Lung (tissue), 12 donors: ENCODE data around the gene GGPS1. TPM values are rescaled to one million over a fixed set of nuclear protein-coding genes. Genes with fewer than 3 reads are reported as not detected.
"Not testable (repeated sequence)": the region's sequence is repeated elsewhere in the genome, so short reads cannot be mapped to it uniquely, and the experiment has no call there.

Experiments
- ATAC-seq: fragments of 200-7000 bp; cut with Tn5 transposase; one replicate; pipeline ENCODE4 v1.9.1; 2020; ENCODE audit warnings: moderate number of reproducible peaks; ENCODE audit not compliant: insufficient read depth, low FRiP score
- DNase-seq, 3 donors: peaks; one replicate each; pipeline ENCODE4 v3.0.0-alpha.2; 2013 to 2017
- H3K27ac ChIP-seq, 2 donors: one replicate each; pipeline ENCODE4 v1.5.1; 2013; ENCODE audit warnings: mild to moderate bottlenecking in 2 of 2, moderate library complexity in 2 of 2, control low read depth in 1 of 2, inconsistent platforms in 1 of 2, low read depth in 1 of 2, low read length in 1 of 2
- H3K27me3 ChIP-seq, 3 donors: one replicate each; pipeline ENCODE4 v1.5.1; 2013; ENCODE audit warnings: low read length in 2 of 3; ENCODE audit not compliant: control insufficient read depth in 3 of 3, insufficient read depth in 3 of 3
- H3K36me3 ChIP-seq, 4 donors: one replicate each; pipeline ENCODE4 v1.5.1; 2013; ENCODE audit warnings: low read length in 4 of 4, mild to moderate bottlenecking in 1 of 4, moderate library complexity in 1 of 4; ENCODE audit not compliant: control insufficient read depth in 4 of 4, insufficient read depth in 4 of 4
- H3K4me1 ChIP-seq, 5 donors: one replicate each; pipeline ENCODE4 v1.5.1; 2013; ENCODE audit warnings: low read length in 5 of 5, mild to moderate bottlenecking in 2 of 5, moderate library complexity in 1 of 5; ENCODE audit not compliant: control insufficient read depth in 5 of 5, insufficient read depth in 5 of 5
- H3K4me3 ChIP-seq: one replicate; pipeline ENCODE4 v1.5.1; 2013; ENCODE audit warnings: mild to moderate bottlenecking, control low read depth, moderate library complexity
- H3K9ac ChIP-seq, 2 donors: one replicate each; pipeline ENCODE4 v1.5.1; 2013; ENCODE audit warnings: low read length in 2 of 2, control low read depth in 1 of 2; ENCODE audit not compliant: insufficient read depth in 1 of 2
- H3K9me3 ChIP-seq, 4 donors: one replicate each; pipeline ENCODE4 v1.5.1; 2013; ENCODE audit warnings: low read length in 3 of 4, mild to moderate bottlenecking in 1 of 4, moderate library complexity in 1 of 4; ENCODE audit not compliant: control insufficient read depth in 4 of 4, insufficient read depth in 3 of 4
- WGBS, 2 donors: extraction: QIAGEN DNeasy Blood & Tissue Kit; methylation state at CpG; one replicate each; pipeline ENCODE4 v1.1.7; 2013; 5-methylcytosine and 5-hydroxymethylcytosine counted together
- polyA plus RNA-seq, 2 donors: library from polyadenylated mRNA; stranded (reverse); fragments of 200-250 nt; gene quantifications; one replicate each; pipeline ENCODE4 v1.2.1, GENCODE V29; 2013
- total RNA-seq, 2 donors: library from RNA; depleted of rRNA in 1 of 2; stranded (reverse); fragments of >200 nt in 1 of 2; gene quantifications; one replicate each; pipeline ENCODE4 v1.2.1, GENCODE V29; 2014 to 2021
- TF ChIP-seq, protein P1 (sequence below): IDR thresholded peaks from 2 replicates; pipeline ENCODE4 v1.5.1; 2012; ENCODE audit warnings: mild to moderate bottlenecking; ENCODE audit errors: control extremely low read depth, extremely low read depth
- donor health status: control.
- donor health status: control.
- donor health status: Bipolar disorder and iron deficiency.
- donor health status: healthy.
- donor health status: DM: yes; HTN: yes; CAD: no.

GGPS1 gene
- total and polyA plus RNA-seq, 4 donors = 16.3 to 34.0 (median 26.3) TPM

DNA sequence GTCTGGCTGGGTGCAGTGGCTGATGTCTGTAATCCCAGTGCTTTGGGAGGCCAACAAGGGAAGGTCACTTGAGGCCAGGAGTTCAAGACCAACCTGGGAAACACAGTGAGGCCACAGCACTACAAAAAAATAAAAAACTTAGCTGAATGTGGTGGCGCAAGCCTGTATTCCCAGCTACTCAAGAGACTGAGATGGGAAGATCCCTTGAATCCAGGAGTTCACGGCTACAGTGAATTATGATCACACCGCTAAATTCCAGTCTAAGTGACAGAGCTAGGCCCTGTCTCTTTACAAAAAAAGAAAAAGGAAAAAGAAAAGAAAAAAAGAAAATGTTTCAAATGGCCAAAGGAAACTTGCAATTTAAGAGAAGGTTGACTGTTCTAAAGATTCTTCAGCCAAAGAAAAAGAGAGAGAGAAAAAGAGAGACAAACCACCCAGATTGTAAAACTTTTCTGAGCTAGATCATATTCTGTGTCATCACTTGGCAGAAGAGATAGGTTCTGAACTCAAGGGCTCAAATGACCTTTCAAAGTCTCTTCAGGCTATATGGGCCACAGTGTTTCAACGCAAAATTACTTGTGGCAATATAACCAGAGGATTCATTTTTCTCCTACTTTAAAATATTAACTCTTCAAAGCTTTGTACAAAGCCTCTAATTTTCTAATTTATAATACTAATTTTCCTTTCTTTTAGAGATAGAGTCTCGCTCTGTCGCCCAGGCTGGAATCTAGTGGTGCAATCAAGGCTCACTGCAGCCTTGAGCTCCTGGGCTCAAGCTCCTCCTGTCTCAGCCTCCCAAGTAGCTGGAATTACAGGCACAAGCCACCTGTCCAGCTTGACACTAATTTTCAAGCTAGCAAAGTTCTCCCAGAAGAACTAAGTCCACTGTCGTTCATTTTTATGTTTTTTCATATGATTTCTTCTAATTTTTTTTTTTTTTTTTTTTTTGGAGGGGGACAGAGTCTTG is 20.9 kb upstream of the GGPS1 start:
- ATAC-seq (no peak), DNase-seq (no peak)
- Histone ChIP-seq H3K36me3 (peaks cover 0 to 1% (median 0%) of the 10 kb centered on the region in 4 donors), H3K4me1 (peaks cover 6 to 20% (median 9%) of the 10 kb centered on the region in 5 donors), H3K27me3 (no peaks in the 10 kb centered on the region), H3K9me3 (no peaks in the 10 kb centered on the region), H3K9ac (no peak overlapping the region), H3K27ac (no peak overlapping the region), H3K4me3 (no peak overlapping the region)
- TF ChIP-seq, protein P1, sequence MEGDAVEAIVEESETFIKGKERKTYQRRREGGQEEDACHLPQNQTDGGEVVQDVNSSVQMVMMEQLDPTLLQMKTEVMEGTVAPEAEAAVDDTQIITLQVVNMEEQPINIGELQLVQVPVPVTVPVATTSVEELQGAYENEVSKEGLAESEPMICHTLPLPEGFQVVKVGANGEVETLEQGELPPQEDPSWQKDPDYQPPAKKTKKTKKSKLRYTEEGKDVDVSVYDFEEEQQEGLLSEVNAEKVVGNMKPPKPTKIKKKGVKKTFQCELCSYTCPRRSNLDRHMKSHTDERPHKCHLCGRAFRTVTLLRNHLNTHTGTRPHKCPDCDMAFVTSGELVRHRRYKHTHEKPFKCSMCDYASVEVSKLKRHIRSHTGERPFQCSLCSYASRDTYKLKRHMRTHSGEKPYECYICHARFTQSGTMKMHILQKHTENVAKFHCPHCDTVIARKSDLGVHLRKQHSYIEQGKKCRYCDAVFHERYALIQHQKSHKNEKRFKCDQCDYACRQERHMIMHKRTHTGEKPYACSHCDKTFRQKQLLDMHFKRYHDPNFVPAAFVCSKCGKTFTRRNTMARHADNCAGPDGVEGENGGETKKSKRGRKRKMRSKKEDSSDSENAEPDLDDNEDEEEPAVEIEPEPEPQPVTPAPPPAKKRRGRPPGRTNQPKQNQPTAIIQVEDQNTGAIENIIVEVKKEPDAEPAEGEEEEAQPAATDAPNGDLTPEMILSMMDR = no peak
- WGBS, 2 donors = 87% methylated on average over 7 of the region's 7 CpGs

DNA sequence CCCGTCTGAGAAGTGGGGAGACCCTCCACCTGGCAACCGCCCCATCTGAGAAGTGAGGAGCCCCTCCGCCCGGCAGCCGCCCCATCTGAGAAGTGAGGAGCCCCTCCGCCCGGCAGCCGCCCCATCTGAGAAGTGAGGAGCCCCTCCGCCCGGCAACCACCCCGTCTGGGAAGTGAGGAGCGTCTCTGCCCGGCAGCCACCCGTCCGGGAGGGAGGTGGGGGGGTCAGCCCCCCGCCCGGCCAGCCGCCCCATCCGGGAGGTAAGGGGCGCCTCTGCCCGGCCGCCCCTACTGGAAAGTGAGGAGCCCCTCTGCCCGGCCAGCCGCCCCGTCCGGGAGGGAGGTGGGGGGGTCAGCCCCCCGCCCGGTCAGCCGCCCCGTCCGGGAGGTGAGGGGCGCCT is 19.2 kb upstream of the GGPS1 start:
- not testable (repeated sequence) for H3K9me3 ChIP-seq, H3K36me3 ChIP-seq, H3K9ac ChIP-seq, H3K27ac ChIP-seq, ATAC-seq, DNase-seq, H3K4me3 ChIP-seq, H3K27me3 ChIP-seq
- peaks cover 5 to 23% (median 9%) of the 10 kb centered on the region in 5 donors for H3K4me1 ChIP-seq
- WGBS, 2 donors = 93 to 94% methylated on average over 10 to 32 of the region's 32 CpGs

DNA sequence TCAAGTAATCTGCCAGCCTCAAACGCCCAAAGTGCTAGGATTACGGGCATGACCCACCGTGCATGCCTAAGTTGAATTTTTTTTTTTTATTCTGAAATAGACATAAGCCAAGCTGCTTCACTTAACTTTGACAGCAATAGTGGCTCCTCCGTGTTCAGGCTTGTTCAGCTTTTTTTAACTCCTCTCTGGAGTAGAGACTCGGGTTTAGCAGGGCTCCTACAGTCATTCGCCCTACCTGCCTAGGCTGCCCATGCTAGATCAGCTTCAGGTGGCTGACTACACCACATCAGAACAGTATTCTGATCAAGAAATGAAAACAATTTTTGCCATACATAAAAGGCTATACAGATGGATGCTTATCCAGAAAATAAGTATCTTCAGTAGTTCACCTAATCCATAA is 15.1 kb upstream of the GGPS1 start:
- TF ChIP-seq, protein P1 = no peak
- Histone ChIP-seq H3K36me3 (peaks cover 0 to 1% (median 0%) of the 10 kb centered on the region in 4 donors), H3K9me3 (no peaks in the 10 kb centered on the region), H3K9ac (no peak overlapping the region), H3K4me3 (no peak overlapping the region), H3K27me3 (no peaks in the 10 kb centered on the region), H3K4me1 (peaks cover 0 to 8% (median 1%) of the 10 kb centered on the region in 5 donors), H3K27ac (no peak overlapping the region)
- DNase-seq (no peak), ATAC-seq (no peak)
- 72 to 79% methylated on average over 6 of the region's 6 CpGs for WGBS, 2 donors

DNA sequence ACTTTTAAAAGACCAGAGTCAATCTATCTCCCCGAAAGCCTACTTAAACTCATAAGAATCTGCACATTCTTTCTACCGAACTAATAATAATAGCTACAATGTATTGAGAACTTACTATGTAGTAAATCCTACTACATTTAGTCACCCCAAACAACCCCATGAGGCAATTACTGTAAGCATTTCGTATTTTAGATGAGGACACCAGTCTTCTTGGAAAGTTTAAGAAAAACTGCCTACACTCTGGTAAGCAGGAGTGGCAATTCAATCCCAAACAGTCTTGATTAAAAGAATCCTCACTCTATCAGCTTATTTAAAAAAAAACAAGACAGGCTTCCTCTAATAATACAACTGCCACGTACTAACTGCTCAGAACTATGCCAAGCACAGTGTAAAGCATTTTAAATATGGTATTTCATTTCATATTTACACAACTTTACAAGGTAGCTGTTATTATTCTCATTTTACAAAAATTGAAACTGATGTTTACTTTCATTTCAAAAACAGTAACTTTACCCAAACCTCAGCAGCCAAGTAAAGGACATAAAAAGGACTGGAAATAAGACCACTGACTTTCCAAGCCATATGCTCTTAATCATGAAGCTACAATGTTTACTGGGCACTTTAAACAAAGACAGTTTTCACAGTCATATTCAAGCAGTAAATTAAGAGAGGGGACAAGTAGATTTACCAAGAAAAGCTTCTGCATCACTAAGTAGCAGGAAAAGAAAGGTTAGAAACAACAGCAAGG is 14.3 kb upstream of the GGPS1 start:
- Histone ChIP-seq H3K27me3 (no peaks in the 10 kb centered on the region), H3K4me1 (peaks cover 0 to 8% (median 2%) of the 10 kb centered on the region in 5 donors), H3K9me3 (no peaks in the 10 kb centered on the region), H3K27ac (no peak overlapping the region), H3K4me3 (no peak overlapping the region), H3K9ac (peak overlapping the region in 1 of 2 donors; percentile 3), H3K36me3 (peaks cover 0 to 4% (median under 1%) of the 10 kb centered on the region in 4 donors)
- DNase-seq (peak in 2 of 3 donors; percentile 21 to 23), ATAC-seq (no peak)
- WGBS, 2 donors = 53 to 68% methylated on average over 4 of the region's 4 CpGs
- TF ChIP-seq, protein P1 = no peak
